Measurements from ENCODE around the gene COL9A2.

GRCh38 chr1:40300651-40301050, 16.4 kb downstream of the COL9A2 start:
- TF ChIP-seq CTCF (IDR thresholded peaks at IDR 0.05) (no peak), POLR2A (IDR thresholded peaks at IDR 0.05) (no peak)

All from right lobe of liver (tissue), 4 donors.